ENCODE results near the gene LSR.

DNA sequence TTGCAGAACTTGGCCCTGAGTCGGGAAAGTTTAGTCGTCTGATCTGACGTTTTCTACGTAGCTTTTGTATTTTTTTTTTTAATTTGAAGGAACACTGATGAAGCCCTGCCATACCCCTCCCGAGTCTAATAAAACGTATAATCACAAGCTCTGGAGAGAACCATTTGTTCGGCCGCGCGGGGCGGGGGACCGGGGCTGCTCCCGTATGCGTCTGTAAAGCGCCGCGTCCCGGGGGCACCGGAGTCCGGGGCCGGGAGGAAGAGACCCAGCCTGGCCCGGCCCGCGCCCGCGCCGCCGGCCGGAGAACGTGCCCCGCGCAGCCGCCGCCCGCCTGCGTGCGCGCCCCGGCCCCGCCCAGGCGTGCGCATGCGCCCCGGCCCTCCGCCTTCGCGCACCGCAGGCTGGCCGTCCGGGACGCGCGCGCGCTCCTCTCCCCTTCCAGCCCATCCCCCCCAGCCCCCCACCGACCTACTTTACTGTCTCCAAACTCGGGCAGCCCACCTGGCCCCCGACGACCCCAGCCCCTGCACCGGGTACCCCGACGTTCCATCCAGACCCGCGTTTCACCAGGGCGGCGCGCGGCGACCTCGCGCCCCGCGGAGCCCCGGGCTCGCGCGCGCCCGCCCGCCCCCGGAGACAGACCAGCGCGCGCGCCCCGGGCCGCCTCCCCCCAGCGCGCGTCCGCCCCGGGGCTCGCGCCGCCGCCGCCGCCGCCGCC lies 19.2 kb downstream of the LSR start:
- TF ChIP-seq, protein P1, sequence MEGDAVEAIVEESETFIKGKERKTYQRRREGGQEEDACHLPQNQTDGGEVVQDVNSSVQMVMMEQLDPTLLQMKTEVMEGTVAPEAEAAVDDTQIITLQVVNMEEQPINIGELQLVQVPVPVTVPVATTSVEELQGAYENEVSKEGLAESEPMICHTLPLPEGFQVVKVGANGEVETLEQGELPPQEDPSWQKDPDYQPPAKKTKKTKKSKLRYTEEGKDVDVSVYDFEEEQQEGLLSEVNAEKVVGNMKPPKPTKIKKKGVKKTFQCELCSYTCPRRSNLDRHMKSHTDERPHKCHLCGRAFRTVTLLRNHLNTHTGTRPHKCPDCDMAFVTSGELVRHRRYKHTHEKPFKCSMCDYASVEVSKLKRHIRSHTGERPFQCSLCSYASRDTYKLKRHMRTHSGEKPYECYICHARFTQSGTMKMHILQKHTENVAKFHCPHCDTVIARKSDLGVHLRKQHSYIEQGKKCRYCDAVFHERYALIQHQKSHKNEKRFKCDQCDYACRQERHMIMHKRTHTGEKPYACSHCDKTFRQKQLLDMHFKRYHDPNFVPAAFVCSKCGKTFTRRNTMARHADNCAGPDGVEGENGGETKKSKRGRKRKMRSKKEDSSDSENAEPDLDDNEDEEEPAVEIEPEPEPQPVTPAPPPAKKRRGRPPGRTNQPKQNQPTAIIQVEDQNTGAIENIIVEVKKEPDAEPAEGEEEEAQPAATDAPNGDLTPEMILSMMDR (IDR thresholded peaks at IDR 0.05): no peak
- TF ChIP-seq EZH2phosphoT487 (IDR thresholded peaks at IDR 0.05): no peak
- TF ChIP-seq EZH2 (IDR thresholded peaks at IDR 0.05): no peak

All from neural progenitor cell (in vitro differentiated cells).